HG03378 (cell line): Measurements from ENCODE around the gene KIF9.
"Not testable (repeated sequence)": the region's sequence is repeated elsewhere in the genome, so short reads cannot be mapped to it uniquely, and the experiment has no call there.

Source experiments
- ATAC-seq: cut with Tn5 transposase; IDR thresholded peaks from one replicate; pipeline ENCODE4 v1.9.1; 2021; ENCODE audit warnings: mild to moderate bottlenecking, moderate library complexity; ENCODE audit not compliant: unreplicated experiment

The KIF9 gene

GRCh38 chr3:47282424-47283192 lies at the start of gene KIF9, which contains the start of gene KLHL18:
TSS of gene KIF9 (minus strand) at chr3:47282799. CDS start at chr3:47277374, 5,425 bp downstream.
TSS of gene KLHL18 (plus strand) at chr3:47282944. CDS start at chr3:47282966, 22 bp downstream.
- ATAC-seq = peak; percentile 62

GRCh38 chr3:47324278-47324865 lies 41.8 kb upstream of the KIF9 start:
- no peak for ATAC-seq

- ATAC-seq = no peak
Measured at GRCh38 chr3:47323431-47324277, 41.1 kb upstream of the KIF9 start.

- ATAC-seq = no peak
Measured at GRCh38 chr3:47319956-47320355, 37.4 kb upstream of the KIF9 start.

GRCh38 chr3:47318916-47319315 lies 36.3 kb upstream of the KIF9 start:
- ATAC-seq = no peak

GRCh38 chr3:47316151-47316550 lies 33.6 kb upstream of the KIF9 start:
- not testable (repeated sequence) for ATAC-seq

- ATAC-seq = no peak
Measured at GRCh38 chr3:47315069-47315647, 32.6 kb upstream of the KIF9 start.

GRCh38 chr3:47314056-47314764 lies 31.6 kb upstream of the KIF9 start:
- no peak for ATAC-seq

GRCh38 chr3:47313341-47314055 lies 30.9 kb upstream of the KIF9 start:
- ATAC-seq = no peak

GRCh38 chr3:47310391-47310790 lies 27.8 kb upstream of the KIF9 start:
- ATAC-seq = no peak

GRCh38 chr3:47309231-47309630 lies 26.6 kb upstream of the KIF9 start:
- ATAC-seq = not testable (repeated sequence)

GRCh38 chr3:47306022-47306421 lies 23.4 kb upstream of the KIF9 start:
- ATAC-seq = no peak

- ATAC-seq = no peak
Measured at GRCh38 chr3:47301456-47301855, 18.9 kb upstream of the KIF9 start.

GRCh38 chr3:47299381-47300318 lies 17.1 kb upstream of the KIF9 start:
- ATAC-seq = no peak

- no peak for ATAC-seq
Measured at GRCh38 chr3:47298439-47298838, 15.8 kb upstream of the KIF9 start.

- ATAC-seq = no peak
Measured at GRCh38 chr3:47296562-47297302, 14.1 kb upstream of the KIF9 start.

- no peak for ATAC-seq
Measured at GRCh38 chr3:47295976-47296375, 13.4 kb upstream of the KIF9 start.

GRCh38 chr3:47295322-47295721 lies 12.7 kb upstream of the KIF9 start:
- no peak for ATAC-seq
